HEK293 (cell line): ENCODE data around the gene JAZF1.

Experiments
- CTCF ChIA-PET: fragments of 350-600 bp; formaldehyde crosslinking; extraction: SDS; loops from one replicate; lab custom pipeline; 2021; ENCODE audit warnings: antibody characterized with exemption; lab: Yijun Ruan, JAX
- POLR2A ChIA-PET: fragments of 300-600 bp; formaldehyde crosslinking; extraction: SDS; loops from one replicate; lab custom pipeline; 2020; ENCODE audit warnings: antibody characterized with exemption, inconsistent platforms; lab: Yijun Ruan, JAX
- H3K27ac ChIP-seq: fragments of 200-500 bp; sonication (Bioruptor generic); 2 replicates; pipeline ENCODE4 v1.5.1; 2014; ENCODE audit warnings: low read depth, low read length, control low read depth, inconsistent platforms; ENCODE audit errors: extremely low read depth
- H3K36me3 ChIP-seq, 2 experiments: fragments of 200-500 bp in 1 of 2; sonication (Bioruptor generic) in 1 of 2; 1 replicate in 1 of 2; 2 replicates in 1 of 2; pipeline ENCODE4 v1.5.1; 2014 to 2017; ENCODE audit warnings: inconsistent platforms in 2 of 2, low read length in 2 of 2; ENCODE audit not compliant: control insufficient read depth in 2 of 2, insufficient read depth in 1 of 2
- H3K4me1 ChIP-seq: fragments of 200-500 bp; sonication (Bioruptor generic); 2 replicates; pipeline ENCODE4 v1.5.1; 2014; ENCODE audit warnings: mild to moderate bottlenecking, low read length, inconsistent platforms; ENCODE audit not compliant: control insufficient read depth, insufficient read depth
- H3K4me3 ChIP-seq: 2 replicates; pipeline ENCODE4 v1.5.1; 2011; ENCODE audit warnings: low read depth, mild to moderate bottlenecking, control low read depth, low read length, moderate library complexity
- H3K9me3 ChIP-seq: fragments of 200-500 bp; sonication (Bioruptor generic); 2 replicates; pipeline ENCODE4 v1.5.1; 2014; ENCODE audit warnings: low read depth, low read length, inconsistent platforms; ENCODE audit not compliant: control insufficient read depth, insufficient read depth
- CTCF ChIP-seq: fragments of 450-650 bp; formaldehyde crosslinking; IDR thresholded peaks from 2 replicates; pipeline ENCODE4 v1.5.1; 2016; ENCODE audit warnings: missing biosample characterization, missing genetic modification characterization
- GLIS2 ChIP-seq: fragments of 450-650 bp; formaldehyde crosslinking; IDR thresholded peaks from 2 replicates; pipeline ENCODE4 v1.5.1; 2016; ENCODE audit warnings: missing biosample characterization, missing genetic modification characterization
- HOXD13 ChIP-seq: sonication (generic); formaldehyde crosslinking; IDR thresholded peaks from 2 replicates; pipeline ENCODE4 v1.8.0; 2022; ENCODE audit warnings: missing genetic modification reagents, borderline replicate concordance
- PRDM4 ChIP-seq: fragments of 450-650 bp; formaldehyde crosslinking; IDR thresholded peaks from 2 replicates; pipeline ENCODE4 v1.5.1; 2017; ENCODE audit warnings: missing biosample characterization, missing genetic modification characterization
- SCRT1 ChIP-seq: fragments of 450-650 bp; formaldehyde crosslinking; IDR thresholded peaks from 2 replicates; pipeline ENCODE4 v1.5.1; 2016; ENCODE audit warnings: missing biosample characterization, missing genetic modification characterization, borderline replicate concordance
- SP3 ChIP-seq: fragments of 450-650 bp; formaldehyde crosslinking; IDR thresholded peaks from 2 replicates; pipeline ENCODE4 v1.5.1; 2016; ENCODE audit warnings: missing biosample characterization, missing genetic modification characterization
- ZBTB20 ChIP-seq: fragments of 450-650 bp; formaldehyde crosslinking; IDR thresholded peaks from 2 replicates; pipeline ENCODE4 v1.5.1; 2016; ENCODE audit warnings: missing biosample characterization, missing genetic modification characterization
- ZBTB44 ChIP-seq: fragments of 450-650 bp; IDR thresholded peaks from 2 replicates; pipeline ENCODE4 v1.5.1; 2018; ENCODE audit warnings: missing biosample characterization, mild to moderate bottlenecking, missing genetic modification characterization
- ZBTB48 ChIP-seq: fragments of 450-650 bp; formaldehyde crosslinking; IDR thresholded peaks from 2 replicates; pipeline ENCODE4 v1.5.1; 2016; ENCODE audit warnings: missing biosample characterization, missing genetic modification characterization
- ZBTB6 ChIP-seq: fragments of 450-650 bp; formaldehyde crosslinking; IDR thresholded peaks from 2 replicates; pipeline ENCODE4 v1.5.1; 2017; ENCODE audit warnings: missing biosample characterization, missing genetic modification characterization
- ZFP41 ChIP-seq: fragments of 450-650 bp; formaldehyde crosslinking; IDR thresholded peaks from 2 replicates; pipeline ENCODE4 v1.5.1; 2016; ENCODE audit warnings: missing biosample characterization, missing genetic modification characterization, borderline replicate concordance
- ZNF133 ChIP-seq: fragments of 450-650 bp; formaldehyde crosslinking; IDR thresholded peaks from 2 replicates; pipeline ENCODE4 v1.5.1; 2016; ENCODE audit warnings: missing biosample characterization, missing genetic modification characterization
- ZNF140 ChIP-seq: fragments of 450-650 bp; formaldehyde crosslinking; IDR thresholded peaks from 2 replicates; pipeline ENCODE4 v1.5.1; 2016; ENCODE audit warnings: missing biosample characterization, missing genetic modification characterization
- ZNF174 ChIP-seq: fragments of 450-650 bp; formaldehyde crosslinking; IDR thresholded peaks from 2 replicates; pipeline ENCODE4 v1.5.0; 2017; ENCODE audit warnings: missing biosample characterization, mild to moderate bottlenecking, missing genetic modification characterization
- ZNF2 ChIP-seq: fragments of 450-650 bp; formaldehyde crosslinking; IDR thresholded peaks from 2 replicates; pipeline ENCODE4 v1.5.1; 2016; ENCODE audit warnings: missing biosample characterization, missing genetic modification characterization
- ZNF335 ChIP-seq: fragments of 450-650 bp; formaldehyde crosslinking; conservative IDR thresholded peaks from 2 replicates; pipeline ENCODE4 v1.5.1; 2016; ENCODE audit warnings: missing biosample characterization, missing genetic modification characterization
- ZNF350 ChIP-seq: fragments of 450-650 bp; formaldehyde crosslinking; IDR thresholded peaks from 2 replicates; pipeline ENCODE4 v1.5.0; 2017; ENCODE audit warnings: missing biosample characterization, mild to moderate bottlenecking, missing genetic modification characterization
- ZNF404 ChIP-seq: fragments of 450-650 bp; formaldehyde crosslinking; IDR thresholded peaks from 2 replicates; pipeline ENCODE4 v1.5.1; 2017; ENCODE audit warnings: missing biosample characterization, missing genetic modification characterization
- ZNF416 ChIP-seq: fragments of 450-650 bp; formaldehyde crosslinking; IDR thresholded peaks from 2 replicates; pipeline ENCODE4 v1.5.1; 2016; ENCODE audit warnings: missing biosample characterization, missing genetic modification characterization
- ZNF423 ChIP-seq: fragments of 450-650 bp; formaldehyde crosslinking; IDR thresholded peaks from 2 replicates; pipeline ENCODE4 v1.5.1; 2016; ENCODE audit warnings: missing biosample characterization, missing genetic modification characterization
- ZNF501 ChIP-seq: fragments of 450-650 bp; formaldehyde crosslinking; IDR thresholded peaks from 2 replicates; pipeline ENCODE4 v1.5.1; 2016; ENCODE audit warnings: missing biosample characterization, missing genetic modification characterization
- ZNF529 ChIP-seq: fragments of 450-650 bp; formaldehyde crosslinking; IDR thresholded peaks from 2 replicates; pipeline ENCODE4 v1.5.1; 2017; ENCODE audit warnings: missing genetic modification characterization, missing biosample characterization; ENCODE audit not compliant: insufficient replicate concordance
- ZNF549 ChIP-seq: fragments of 450-650 bp; IDR thresholded peaks from 2 replicates; pipeline ENCODE4 v1.5.1; 2018; ENCODE audit warnings: missing biosample characterization, missing genetic modification characterization, mild to moderate bottlenecking, inconsistent platforms, moderate library complexity
- ZNF560 ChIP-seq: fragments of 450-650 bp; formaldehyde crosslinking; IDR thresholded peaks from 2 replicates; pipeline ENCODE4 v1.5.1; 2017; ENCODE audit warnings: missing biosample characterization, missing genetic modification characterization, borderline replicate concordance
- ZNF610 ChIP-seq: fragments of 450-650 bp; formaldehyde crosslinking; IDR thresholded peaks from 2 replicates; pipeline ENCODE4 v1.5.1; 2016; ENCODE audit warnings: missing biosample characterization, missing genetic modification characterization, borderline replicate concordance
- ZSCAN30 ChIP-seq: fragments of 450-650 bp; IDR thresholded peaks from 2 replicates; pipeline ENCODE4 v1.5.1; 2018; ENCODE audit warnings: missing biosample characterization, mild to moderate bottlenecking, missing genetic modification characterization, moderate library complexity

The JAZF1 gene

GRCh38 chr7:27795977-27796376, 384.6 kb downstream of the JAZF1 start:
- peaks cover 32 to 37% of the 10 kb centered on the region in 2 experiments for H3K36me3 ChIP-seq
- H3K4me1 ChIP-seq: no peaks in the 10 kb centered on the region
- ChIA-PET CTCF (interaction anchor here (0.5 to 0.7 kb wide), 2 partner anchors 276 to 279 kb away, joined by 3 read pairs; no protein-coding TSS in a partner anchor), POLR2A (no interaction called here)
- TF ChIP-seq ZNF423 (tag by site-specific recombination) (no peak), GLIS2 (tag by site-specific recombination) (no peak), ZBTB20 (tag by site-specific recombination) (no peak), CTCF (no peak), ZNF350 (tag by site-specific recombination) (no peak), ZNF140 (no peak), ZNF133 (tag by site-specific recombination) (no peak), ZNF335 (tag by site-specific recombination) (no peak), ZNF560 (tag by site-specific recombination) (no peak)
- H3K4me3 ChIP-seq: no peak overlapping the region
- H3K9me3 ChIP-seq: no peaks in the 10 kb centered on the region
- H3K27ac ChIP-seq: no peak overlapping the region

GRCh38 chr7:27793780-27794179, 386.8 kb downstream of the JAZF1 start:
- H3K36me3 ChIP-seq: peaks cover 34 to 51% of the 10 kb centered on the region in 2 experiments
- no peaks in the 10 kb centered on the region for H3K9me3 ChIP-seq
- no peak overlapping the region for H3K4me3 ChIP-seq
- CTCF ChIA-PET: interaction anchor here (0.6 to 0.7 kb wide), 2 partner anchors 71 to 595 kb away, joined by 3 read pairs; no protein-coding TSS in a partner anchor
- TF ChIP-seq ZNF549 (tag by site-specific recombination): no peak
- TF ChIP-seq ZBTB6 (tag by site-specific recombination): no peak
- no peak for TF ChIP-seq ZNF404 (tag by site-specific recombination)
- TF ChIP-seq ZNF501 (tag by site-specific recombination): no peak
- no peak for TF ChIP-seq ZNF174
- TF ChIP-seq ZBTB48 (tag by site-specific recombination): no peak
- no peak for TF ChIP-seq ZNF416 (tag by site-specific recombination)
- no peak for TF ChIP-seq ZNF610 (tag by site-specific recombination)
- TF ChIP-seq HOXD13 (CRISPR knock-in tag): no peak
- no peak for TF ChIP-seq ZNF560 (tag by site-specific recombination)
- TF ChIP-seq ZNF2 (tag by site-specific recombination): no peak
- TF ChIP-seq PRDM4 (tag by site-specific recombination): no peak
- TF ChIP-seq ZNF529 (tag by site-specific recombination): no peak
- TF ChIP-seq SP3 (tag by site-specific recombination): no peak
- no peak for TF ChIP-seq ZFP41
- no peak for TF ChIP-seq SCRT1
- no peak for TF ChIP-seq ZBTB44
- no peak for TF ChIP-seq ZSCAN30 (tag by site-specific recombination)
- POLR2A ChIA-PET: no interaction called here
- no peaks in the 10 kb centered on the region for H3K4me1 ChIP-seq
- H3K27ac ChIP-seq: no peak overlapping the region
